OCI-LY3 (cell line): ENCODE data around the gene ADIG.
A peak's percentile ranks its signal among the peaks of the same experiment; 100 is the strongest.

Experiments
- H2AFZ ChIP-seq: fragments of 200-600, 300-600 bp; shearing (Covaris generic); 2 replicates; pipeline ENCODE4 v1.6.0; 2014; ENCODE audit warnings: antibody characterized with exemption, low read depth, low read length
- H3K27ac ChIP-seq: fragments of 200-600, 300-600 bp; sonication (generic); 2 replicates; pipeline ENCODE4 v1.5.1; 2014; ENCODE audit warnings: mild to moderate bottlenecking, low read length, moderate library complexity, mixed read lengths
- H3K27me3 ChIP-seq: fragments of 200-600, 300-600 bp; sonication (generic); 2 replicates; pipeline ENCODE4 v1.6.1; 2014; ENCODE audit warnings: low read depth, low read length, mixed read lengths
- H3K36me3 ChIP-seq: fragments of 200-600, 300-600 bp; sonication (generic); replicated peaks from 2 replicates; pipeline ENCODE3; 2014; ENCODE audit warnings: low read depth, low read length, mixed read lengths
- H3K4me1 ChIP-seq: fragments of 300-600, 200-600 bp; sonication (generic); 2 replicates; pipeline ENCODE4 v1.6.1; 2014; ENCODE audit warnings: low read length, mixed read lengths
- H3K4me2 ChIP-seq: fragments of 200-600, 300-600 bp; sonication (generic); 2 replicates; pipeline ENCODE4 v1.6.1; 2014; ENCODE audit warnings: low read length, mixed read lengths
- H3K4me3 ChIP-seq: fragments of 300-600, 200-600 bp; sonication (generic); 2 replicates; pipeline ENCODE4 v1.5.1; 2014; ENCODE audit warnings: antibody characterized with exemption, mild to moderate bottlenecking, low read length, moderate library complexity
- H3K79me2 ChIP-seq: fragments of 300-600, 200-600 bp; shearing (Covaris generic); 2 replicates; pipeline ENCODE4 v1.6.1; 2014; ENCODE audit warnings: mild to moderate bottlenecking, low read length, mixed read lengths
- H3K9ac ChIP-seq: fragments of 300-600, 200-600 bp; shearing (Covaris generic); 2 replicates; pipeline ENCODE4 v1.6.0; 2014; ENCODE audit warnings: mild to moderate bottlenecking, low read length, moderate library complexity
- H3K9me3 ChIP-seq: fragments of 200-600, 300-600 bp; shearing (Covaris generic); 2 replicates; pipeline ENCODE4 v1.6.1; 2014; ENCODE audit warnings: low read length, mixed read lengths; ENCODE audit not compliant: insufficient read depth
- H4K20me1 ChIP-seq: fragments of 200-600, 300-600 bp; sonication (generic); 2 replicates; pipeline ENCODE4 v1.6.1; 2016; ENCODE audit warnings: low read length, mixed read lengths; ENCODE audit not compliant: insufficient read depth
- CTCF ChIP-seq: fragments of 200-600, 300-600 bp; sonication (generic); IDR thresholded peaks from 2 replicates; pipeline ENCODE4 v1.5.1; 2014; ENCODE audit warnings: antibody characterized with exemption, low read length, low read depth
- EZH2phosphoT487 ChIP-seq: fragments of 200-600 bp; shearing (Covaris generic); IDR thresholded peaks from 2 replicates; pipeline ENCODE4 v1.6.1; 2018; ENCODE audit warnings: antibody characterized with exemption, mixed run types, low read depth

Gene ADIG

GRCh38 chr20:38635721-38636288 lies 54.8 kb downstream of the ADIG start:
- H3K79me2 ChIP-seq = no peaks in the 10 kb centered on the region
- peaks cover 14% of the 10 kb centered on the region; the same call in 1 of the 2 replicates for H3K27me3 ChIP-seq
- H3K9me3 ChIP-seq = no peaks in the 10 kb centered on the region
- no peak overlapping the region for H3K4me3 ChIP-seq
- peak overlapping the region; percentile 21 for H3K4me2 ChIP-seq
- no peaks in the 10 kb centered on the region for H4K20me1 ChIP-seq
- peak overlapping the region; percentile 42; the same call in 1 of the 2 replicates for H2AFZ ChIP-seq
- no peaks in the 10 kb centered on the region for H3K36me3 ChIP-seq
- H3K4me1 ChIP-seq = peaks cover 10% of the 10 kb centered on the region
- H3K27ac ChIP-seq = no peak overlapping the region
- no peak overlapping the region for H3K9ac ChIP-seq
- TF ChIP-seq EZH2phosphoT487 (no peak), CTCF (no peak)
